ENCODE results near the gene RAVER1. TPM values are rescaled to one million over a fixed set of nuclear protein-coding genes. Genes with fewer than 3 reads are reported as not detected.
A peak's percentile ranks its signal among the peaks of the same experiment; 100 is the strongest.
"Not testable (repeated sequence)": the region's sequence is repeated elsewhere in the genome, so short reads cannot be mapped to it uniquely, and the experiment has no call there.

The RAVER1 gene
- total RNA-seq, 6 donors from 2014 or later, result 17.8 to 49.9 (median 37.2) TPM

GRCh38 chr19:10339977-10340376 is 6.6 kb upstream of the RAVER1 start:
- no peak for ATAC-seq (ENCODE audit: low FRiP score in 2 of 2)
- no peaks in the 10 kb centered on the region for H3K36me3 ChIP-seq
- no peaks in the 10 kb centered on the region for H3K27me3 ChIP-seq
- DNase-seq, result no peak
- H3K9me3 ChIP-seq, result no peaks in the 10 kb centered on the region
- H3K27ac ChIP-seq, result peak overlapping the region in 3 of 4 donors; percentile 18 to 82 (median 68)
- peaks cover 0 to 17% (median 6%) of the 10 kb centered on the region in 4 donors for H3K4me1 ChIP-seq
- H3K4me3 ChIP-seq, result no peak overlapping the region
- TF ChIP-seq EP300 (IDR thresholded peaks at IDR 0.05), result no peak
- WGBS, 2 donors, result 79 to 85% methylated on average over 5 of the region's 5 CpGs

GRCh38 chr19:10339380-10339960 is 6.1 kb upstream of the RAVER1 start, which contains the start of gene ICAM3:
TSS of gene ICAM3 (minus strand) at chr19:10339624. CDS start at chr19:10339614, 10 bp downstream.
- Histone ChIP-seq H3K4me1 (peaks cover under 1 to 21% (median 7%) of the 10 kb centered on the region in 4 donors), H3K9me3 (no peaks in the 10 kb centered on the region), H3K27me3 (no peaks in the 10 kb centered on the region), H3K27ac (peak within 1 kb of the TSS; percentile 18 to 82 (median 73)), H3K4me3 (peak within 1 kb of the TSS in 3 of 4 donors; percentile 9 to 42 (median 36)), H3K36me3 (no peaks in the 10 kb centered on the region)
- ATAC-seq (ENCODE audit: low FRiP score in 2 of 2) (peak; percentile 16 to 64), DNase-seq (peak; percentile 59 to 77)
- TF ChIP-seq EP300 (IDR thresholded peaks at IDR 0.05) (no peak), POLR2A (IDR thresholded peaks at IDR 0.05) (no peak), POLR2AphosphoS5 (IDR thresholded peaks at IDR 0.05) (no peak)
- 43 to 48% methylated on average over 7 to 13 of the region's 14 CpGs for WGBS, 2 donors

GRCh38 chr19:10338940-10339339 is 5.6 kb upstream of the RAVER1 start:
- Histone ChIP-seq H3K27me3 (no peaks in the 10 kb centered on the region), H3K4me3 (peak overlapping the region in 3 of 4 donors; percentile 9 to 42 (median 36)), H3K9me3 (no peaks in the 10 kb centered on the region), H3K4me1 (peaks cover 6 to 26% (median 10%) of the 10 kb centered on the region in 4 donors), H3K36me3 (no peaks in the 10 kb centered on the region), H3K27ac (peak overlapping the region; percentile 18 to 82 (median 73))
- DNase-seq (no peak), ATAC-seq (ENCODE audit: low FRiP score in 2 of 2) (no peak)
- TF ChIP-seq POLR2AphosphoS5 (IDR thresholded peaks at IDR 0.05) (no peak), POLR2A (IDR thresholded peaks at IDR 0.05) (no peak), CTCF (IDR thresholded peaks at IDR 0.05) (no peak), EP300 (IDR thresholded peaks at IDR 0.05) (no peak)
- WGBS, 2 donors, result 80 to 82% methylated on average over 6 of the region's 6 CpGs

- not testable (repeated sequence) for H3K4me3 ChIP-seq; DNase-seq; ATAC-seq (ENCODE audit: low FRiP score in 2 of 2); H3K36me3 ChIP-seq; H3K27me3 ChIP-seq; H3K27ac ChIP-seq; H3K9me3 ChIP-seq
- 90 to 97% methylated on average over 9 of the region's 9 CpGs for WGBS, 2 donors
- peaks cover 20 to 43% (median 25%) of the 10 kb centered on the region in 4 donors for H3K4me1 ChIP-seq
Observed at GRCh38 chr19:10336725-10337124, 3.4 kb upstream of the RAVER1 start.

- no peaks in the 10 kb centered on the region for H3K27me3 ChIP-seq
- whole genome bisulfite sequencing, 2 donors, result 59 to 64% methylated on average over 2 to 20 of the region's 26 CpGs
- TF ChIP-seq EP300 (IDR thresholded peaks at IDR 0.05) (no peak), POLR2A (IDR thresholded peaks at IDR 0.05) (no peak), POLR2AphosphoS5 (IDR thresholded peaks at IDR 0.05) (no peak), CTCF (IDR thresholded peaks at IDR 0.05) (no peak)
- peaks cover 21 to 49% (median 26%) of the 10 kb centered on the region in 4 donors for H3K4me1 ChIP-seq
- peak overlapping the region in 2 of 4 donors; percentile 65 to 84 for H3K4me3 ChIP-seq
- ATAC-seq (ENCODE audit: low FRiP score in 2 of 2), result no peak
- peak overlapping the region in 3 of 4 donors; percentile 68 to 88 (median 86) for H3K27ac ChIP-seq
- H3K36me3 ChIP-seq, result peaks cover 0 to 2% (median under 1%) of the 10 kb centered on the region in 4 donors
- no peaks in the 10 kb centered on the region for H3K9me3 ChIP-seq
- DNase-seq, result peak in 1 of 2 donors; percentile 73
Observed at GRCh38 chr19:10335352-10335985, 2.1 kb upstream of the RAVER1 start.

- no peaks in the 10 kb centered on the region for H3K9me3 ChIP-seq
- H3K27ac ChIP-seq, result peak overlapping the region; percentile 68 to 90 (median 87)
- TF ChIP-seq POLR2A (IDR thresholded peaks at IDR 0.05) (peak in 2 of 4 donors; percentile 45 to 68), EP300 (IDR thresholded peaks at IDR 0.05) (no peak), POLR2AphosphoS5 (IDR thresholded peaks at IDR 0.05) (peak; percentile 71 to 83), CTCF (IDR thresholded peaks at IDR 0.05) (peak in 2 of 6 experiments; percentile 12 to 27)
- no peaks in the 10 kb centered on the region for H3K27me3 ChIP-seq
- DNase-seq (peak; percentile 97 to 98), ATAC-seq (ENCODE audit: low FRiP score in 2 of 2) (peak; percentile 91 to 93)
- WGBS, 2 donors, result 17 to 45% methylated on average over 29 to 49 of the region's 59 CpGs
- H3K36me3 ChIP-seq, result peaks cover 0 to 9% (median 6%) of the 10 kb centered on the region in 4 donors
- peaks cover 21 to 48% (median 26%) of the 10 kb centered on the region in 4 donors for H3K4me1 ChIP-seq
- peak overlapping the region; percentile 56 to 84 (median 63) for H3K4me3 ChIP-seq
Observed at GRCh38 chr19:10334588-10335351, 1.4 kb upstream of the RAVER1 start.
